ENCODE results near the gene HOXB2. TPM values are rescaled to one million over a fixed set of nuclear protein-coding genes. Genes with fewer than 3 reads are reported as not detected.

HOXB2 gene
- total and polyA plus RNA-seq, 2 donors (not counting 1 experiment from before 2014, with no cell fraction given) = 6.1 to 9.2 TPM

- Mint-ChIP-seq H3K27ac (peak overlapping the region; percentile 96), H3K4me3 (peak overlapping the region; percentile 90), H3K9me3 (ENCODE audit: insufficient read depth) (no peaks in the 10 kb centered on the region), H3K4me1 (peaks cover 27% of the 10 kb centered on the region), H3K27me3 (peaks cover 51% of the 10 kb centered on the region)
- Histone ChIP-seq H2AFZ (ENCODE audit: insufficient read depth, low read depth, low read length, poor library complexity, severe bottlenecking) (peak overlapping the region; percentile 100), H4K20me1 (ENCODE audit: control insufficient read depth, insufficient read depth, low read length, poor library complexity, severe bottlenecking) (no peaks in the 10 kb centered on the region), H3K4me2 (replicated peaks; ENCODE audit: low read depth, low read length, poor library complexity, severe bottlenecking) (peak overlapping the region; percentile 96), H3K4me3 (ENCODE audit: control extremely low read depth in 1 of 5, extremely low read depth in 1 of 5, insufficient read depth in 1 of 5, low read depth in 2 of 5, low read length in 4 of 5) (peak overlapping the region; percentile 30 to 73 (median 64)), H3K4me1 (ENCODE audit: control insufficient read depth in 2 of 2, insufficient read depth in 2 of 2, low read length in 2 of 2) (peaks cover 31 to 34% of the 10 kb centered on the region in 2 donors), H3K36me3 (replicated peaks in 1 of 2; ENCODE audit: control extremely low read depth in 1 of 2, control insufficient read depth in 1 of 2, extremely low read depth in 1 of 2, insufficient read depth in 2 of 2, low read length in 1 of 2) (no peaks in the 10 kb centered on the region), H3K9me3 (ENCODE audit: control extremely low read depth in 1 of 3, control insufficient read depth in 2 of 3, insufficient read depth in 1 of 3, low read length in 2 of 3) (peaks cover 0 to 11% (median 0%) of the 10 kb centered on the region in 3 donors), H3K79me2 (ENCODE audit: control insufficient read depth, insufficient read depth, low read length) (no peaks in the 10 kb centered on the region), H3K27ac (ENCODE audit: low read length in 2 of 2) (peak overlapping the region; percentile 53 to 79), H3K9ac (ENCODE audit: low read length) (peak overlapping the region; percentile 80), H3K27me3 (replicated peaks in 1 of 4; ENCODE audit: control extremely low read depth in 1 of 4, control insufficient read depth in 3 of 4, insufficient read depth in 4 of 4, low read length in 3 of 4) (peaks cover 0 to 56% (median 23%) of the 10 kb centered on the region in 4 experiments)
- ATAC-seq (ENCODE audit: low read depth) (no peak), DNase-seq (no peak)
- TF ChIP-seq EZH2 (IDR thresholded peaks at IDR 0.05; ENCODE audit: borderline replicate concordance, insufficient read depth, low read depth, low read length, poor library complexity, severe bottlenecking) = no peak
- no peak for TF ChIP-seq CTCF (IDR thresholded peaks at IDR 0.05)
- intact Hi-C loops (cut with micrococcal nuclease) = loop anchor here (2.0 to 10.0 kb wide), 2 partner anchors 38 to 46 kb away; partner anchors contain the start of gene HOXB4
- WGBS (ENCODE audit: insufficient coverage) = 20% methylated on average over 8 of the region's 12 CpGs
- ChIA-PET CTCF (interaction anchor here (1.0 kb wide), 1 partner anchor 48 kb away, joined by 3 read pairs; no protein-coding TSS in a partner anchor), POLR2A (interaction anchor here (1.2 kb wide), 1 partner anchor 205 kb away, joined by 3 read pairs; no protein-coding TSS in a partner anchor)
Measured at GRCh38 chr17:48541036-48541576, 3.8 kb downstream of the HOXB2 start.

- Mint-ChIP-seq H3K27ac (peak overlapping the region; percentile 16), H3K9me3 (ENCODE audit: insufficient read depth) (no peaks in the 10 kb centered on the region), H3K4me1 (peaks cover 27% of the 10 kb centered on the region), H3K27me3 (peaks cover 46% of the 10 kb centered on the region), H3K4me3 (peak overlapping the region; percentile 15)
- Histone ChIP-seq H3K9me3 (ENCODE audit: control extremely low read depth in 1 of 3, control insufficient read depth in 2 of 3, insufficient read depth in 1 of 3, low read length in 2 of 3) (peaks cover 0 to 11% (median 0%) of the 10 kb centered on the region in 3 donors), H3K4me1 (ENCODE audit: control insufficient read depth in 2 of 2, insufficient read depth in 2 of 2, low read length in 2 of 2) (peaks cover 31 to 34% of the 10 kb centered on the region in 2 donors), H2AFZ (ENCODE audit: insufficient read depth, low read depth, low read length, poor library complexity, severe bottlenecking) (no peak overlapping the region), H4K20me1 (ENCODE audit: control insufficient read depth, insufficient read depth, low read length, poor library complexity, severe bottlenecking) (no peaks in the 10 kb centered on the region), H3K79me2 (ENCODE audit: control insufficient read depth, insufficient read depth, low read length) (no peaks in the 10 kb centered on the region), H3K27ac (ENCODE audit: low read length in 2 of 2) (no peak overlapping the region), H3K36me3 (replicated peaks in 1 of 2; ENCODE audit: control extremely low read depth in 1 of 2, control insufficient read depth in 1 of 2, extremely low read depth in 1 of 2, insufficient read depth in 2 of 2, low read length in 1 of 2) (no peaks in the 10 kb centered on the region), H3K9ac (ENCODE audit: low read length) (no peak overlapping the region), H3K4me3 (ENCODE audit: control extremely low read depth in 1 of 5, extremely low read depth in 1 of 5, insufficient read depth in 1 of 5, low read depth in 2 of 5, low read length in 4 of 5) (no peak overlapping the region), H3K27me3 (replicated peaks in 1 of 4; ENCODE audit: control extremely low read depth in 1 of 4, control insufficient read depth in 3 of 4, insufficient read depth in 4 of 4, low read length in 3 of 4) (peaks cover 0 to 50% (median 20%) of the 10 kb centered on the region in 4 experiments), H3K4me2 (replicated peaks; ENCODE audit: low read depth, low read length, poor library complexity, severe bottlenecking) (no peak overlapping the region)
- POLR2A ChIA-PET = interaction anchor here (0.6 kb wide), 1 partner anchor 116 kb away, joined by 6 read pairs; no protein-coding TSS in a partner anchor
- intact Hi-C loops (cut with micrococcal nuclease) = loop anchor here (2.0 to 10.0 kb wide), 2 partner anchors 39 to 45 kb away; partner anchors contain the start of gene HOXB4
- TF ChIP-seq EZH2 (IDR thresholded peaks at IDR 0.05; ENCODE audit: borderline replicate concordance, insufficient read depth, low read depth, low read length, poor library complexity, severe bottlenecking) (no peak), CTCF (IDR thresholded peaks at IDR 0.05) (no peak)
- no peak for DNase-seq
- WGBS (ENCODE audit: insufficient coverage) = no CpG with 5 or more reads among the region's 1 CpG
- CTCF ChIA-PET = interaction anchor here (1.0 kb wide), 1 partner anchor 47 kb away, joined by 3 read pairs; no protein-coding TSS in a partner anchor
- ATAC-seq (ENCODE audit: low read depth) = no peak
Measured at GRCh38 chr17:48540213-48540612, 4.7 kb downstream of the HOXB2 start.
